ENCODE data around the gene HOXB6. TPM values are rescaled to one million over a fixed set of nuclear protein-coding genes. Genes with fewer than 3 reads are reported as not detected.

HOXB6 gene
- polyA plus RNA-seq, 1 donor = 9.8 TPM

- DNase-seq = no peak
- Histone ChIP-seq H3K27ac (ENCODE audit: low read length) (peak overlapping the region; percentile 3), H3K27me3 (ENCODE audit: control insufficient read depth, insufficient read depth, low read length) (peaks cover 98% of the 10 kb centered on the region), H3K36me3 (ENCODE audit: control insufficient read depth, insufficient read depth, low read length) (no peaks in the 10 kb centered on the region), H3K4me3 (ENCODE audit: low read length) (peak overlapping the region; percentile 38), H3K4me1 (ENCODE audit: control insufficient read depth, insufficient read depth, low read length) (peaks cover 41% of the 10 kb centered on the region), H3K9me3 (ENCODE audit: control insufficient read depth, low read depth, low read length) (peaks cover 39% of the 10 kb centered on the region)
- WGBS (ENCODE audit: insufficient coverage, low lambda C conversion rate) = 3% methylated on average over 2 of the region's 55 CpGs
These were observed 9.3 kb upstream of the HOXB6 start for GRCh38 chr17:48613862-48614694.

DNA sequence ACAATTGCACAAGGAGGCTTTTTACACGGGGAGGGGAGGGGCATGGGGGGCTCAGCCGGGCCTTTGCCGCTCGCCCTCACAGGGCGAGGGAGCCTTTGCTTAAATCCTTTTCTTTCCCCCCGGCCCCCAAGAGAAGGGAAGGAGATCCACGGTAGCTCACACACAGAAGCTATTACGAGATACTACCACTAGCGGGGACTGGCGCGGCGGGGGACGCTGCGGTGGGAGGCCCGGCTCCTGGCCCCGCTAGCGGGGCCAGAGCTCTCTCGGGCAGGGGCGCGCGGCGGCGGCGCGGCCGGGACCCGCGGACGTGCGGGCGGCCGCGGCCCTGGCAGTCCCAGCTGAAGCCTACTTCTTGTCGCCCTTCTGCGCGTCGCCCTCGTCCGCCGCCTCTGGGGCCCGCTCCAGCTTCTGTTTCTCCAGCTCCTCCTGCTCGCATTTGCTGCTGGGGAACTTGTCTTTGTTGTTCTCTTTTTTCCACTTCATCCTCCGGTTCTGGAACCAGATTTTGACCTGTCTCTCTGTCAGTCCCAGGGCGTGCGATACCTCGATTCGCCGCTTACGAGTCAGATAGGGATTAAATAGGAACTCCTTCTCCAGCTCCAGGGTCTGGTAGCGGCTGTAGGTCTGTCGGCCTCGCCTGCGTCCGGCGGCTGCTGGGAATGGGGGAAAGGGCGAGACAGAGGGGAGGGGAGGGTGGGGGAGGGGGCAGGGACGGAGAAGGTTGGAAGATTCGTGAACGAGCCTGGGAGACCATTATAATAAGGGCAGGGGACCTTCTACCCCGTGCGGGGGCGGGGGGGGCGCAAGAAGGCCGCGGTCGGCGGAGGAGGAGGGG is 8.3 kb upstream of the HOXB6 start:
- H3K9me3 ChIP-seq (ENCODE audit: control insufficient read depth, low read depth, low read length) = peaks cover 38% of the 10 kb centered on the region
- H3K36me3 ChIP-seq (ENCODE audit: control insufficient read depth, insufficient read depth, low read length) = no peaks in the 10 kb centered on the region
- H3K27ac ChIP-seq (ENCODE audit: low read length) = peak overlapping the region; percentile 53
- 0% methylated on average over 1 of the region's 67 CpGs for WGBS (ENCODE audit: insufficient coverage, low lambda C conversion rate)
- H3K27me3 ChIP-seq (ENCODE audit: control insufficient read depth, insufficient read depth, low read length) = peaks cover 98% of the 10 kb centered on the region
- peak overlapping the region; percentile 38 for H3K4me3 ChIP-seq (ENCODE audit: low read length)
- peaks cover 33% of the 10 kb centered on the region for H3K4me1 ChIP-seq (ENCODE audit: control insufficient read depth, insufficient read depth, low read length)
- no peak for DNase-seq

DNA sequence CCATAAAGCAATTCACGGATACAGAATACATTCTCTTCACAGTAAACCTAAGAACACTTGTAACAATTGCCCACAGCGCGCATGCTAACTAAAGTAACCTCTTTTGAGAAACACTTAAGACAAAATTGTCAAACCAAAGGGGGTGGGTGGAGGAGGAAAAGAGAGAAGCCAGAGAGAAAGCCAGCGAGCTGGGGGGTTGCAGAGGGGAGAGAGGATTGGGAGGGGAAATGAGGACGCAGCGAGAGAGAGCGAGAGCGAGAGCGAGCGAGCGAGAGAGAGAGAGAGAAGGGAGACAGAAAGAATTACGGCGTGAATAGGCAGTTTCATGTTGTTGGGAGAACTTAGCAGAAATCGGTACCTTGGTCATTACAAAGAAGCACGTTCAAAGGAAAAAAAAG is 7.7 kb upstream of the HOXB6 start:
- H3K4me3 ChIP-seq (ENCODE audit: low read length) = peak overlapping the region; percentile 5
- H3K9me3 ChIP-seq (ENCODE audit: control insufficient read depth, low read depth, low read length) = peaks cover 32% of the 10 kb centered on the region
- 0% methylated on average over 10 of the region's 15 CpGs for WGBS (ENCODE audit: insufficient coverage, low lambda C conversion rate)
- H3K27ac ChIP-seq (ENCODE audit: low read length) = peak overlapping the region; percentile 32
- H3K27me3 ChIP-seq (ENCODE audit: control insufficient read depth, insufficient read depth, low read length) = peaks cover 97% of the 10 kb centered on the region
- peaks cover 27% of the 10 kb centered on the region for H3K4me1 ChIP-seq (ENCODE audit: control insufficient read depth, insufficient read depth, low read length)
- DNase-seq = no peak
- no peaks in the 10 kb centered on the region for H3K36me3 ChIP-seq (ENCODE audit: control insufficient read depth, insufficient read depth, low read length)

DNA sequence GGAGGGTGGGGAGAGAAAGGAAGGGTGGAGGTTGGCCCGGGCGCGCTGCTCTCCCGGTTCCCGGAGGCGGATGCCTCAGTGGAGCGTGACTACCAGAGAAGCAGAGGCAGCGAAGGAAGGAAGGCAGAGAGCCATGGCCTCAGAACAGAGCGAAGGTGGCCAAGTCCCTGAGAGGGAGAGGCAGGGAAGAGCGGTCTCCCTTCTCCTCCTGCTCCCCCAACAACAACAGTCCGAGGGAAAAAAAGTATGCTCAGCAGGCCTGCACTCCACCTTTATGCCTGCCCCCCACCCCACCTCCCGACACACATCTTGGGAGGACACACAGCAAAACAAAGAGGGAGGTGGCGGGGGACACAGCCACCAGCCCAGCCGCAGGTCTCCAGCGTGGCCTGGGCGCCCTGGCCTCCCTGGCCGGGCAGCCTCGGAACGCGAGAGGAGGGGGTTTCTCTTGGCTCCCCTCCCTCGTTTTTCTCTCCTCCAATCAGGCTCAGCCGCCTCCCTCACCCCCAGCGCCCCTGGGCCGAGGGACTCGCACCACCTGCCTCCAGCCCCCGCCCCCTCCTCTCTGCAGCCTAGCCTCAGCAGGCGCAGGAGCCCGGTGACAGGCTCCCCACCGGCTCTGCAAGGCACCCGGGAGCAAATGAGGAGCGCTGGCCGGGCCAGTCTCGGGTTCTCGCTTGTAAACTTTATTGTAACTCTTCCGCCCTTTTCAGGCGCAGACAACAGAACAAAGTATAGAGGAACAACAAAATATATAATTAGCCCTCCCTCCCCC is 7.1 kb upstream of the HOXB6 start:
- WGBS (ENCODE audit: insufficient coverage, low lambda C conversion rate) = no CpG with 5 or more reads among the region's 36 CpGs
- H3K4me1 ChIP-seq (ENCODE audit: control insufficient read depth, insufficient read depth, low read length) = peaks cover 26% of the 10 kb centered on the region
- H3K27me3 ChIP-seq (ENCODE audit: control insufficient read depth, insufficient read depth, low read length) = peaks cover 97% of the 10 kb centered on the region
- peaks cover 32% of the 10 kb centered on the region for H3K9me3 ChIP-seq (ENCODE audit: control insufficient read depth, low read depth, low read length)
- H3K4me3 ChIP-seq (ENCODE audit: low read length) = peak overlapping the region; percentile 61
- peak overlapping the region; percentile 86 for H3K27ac ChIP-seq (ENCODE audit: low read length)
- no peak for DNase-seq
- H3K36me3 ChIP-seq (ENCODE audit: control insufficient read depth, insufficient read depth, low read length) = no peaks in the 10 kb centered on the region

DNA sequence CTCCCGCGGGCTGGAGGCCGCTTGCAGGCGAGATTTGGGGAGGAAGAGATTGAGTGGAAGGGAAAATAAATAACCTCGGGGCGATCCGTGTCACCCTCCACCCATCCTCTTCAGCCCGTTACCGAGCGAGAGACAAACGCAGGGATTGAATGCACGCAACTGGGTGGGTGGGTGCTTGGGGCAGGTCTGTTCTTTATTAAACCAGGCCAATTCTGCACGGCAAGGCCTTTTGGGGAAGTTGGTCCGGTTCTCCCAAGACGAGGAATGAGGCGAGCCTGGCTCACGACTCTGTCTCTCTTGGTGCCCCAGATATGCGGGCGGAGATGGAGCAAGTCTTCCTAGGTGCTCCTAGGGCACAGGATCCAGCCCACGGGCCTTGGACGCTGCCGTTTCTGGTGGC is 6.4 kb upstream of the HOXB6 start:
- no peak for DNase-seq

GRCh38 chr17:48610282-48611211 is 5.8 kb upstream of the HOXB6 start, which contains the start of gene HOXB7:
TSS of gene HOXB7 (minus strand) at chr17:48611017. CDS start at chr17:48610918, 99 bp downstream.
- Histone ChIP-seq H3K36me3 (ENCODE audit: control insufficient read depth, insufficient read depth, low read length) (no peaks in the 10 kb centered on the region), H3K4me3 (ENCODE audit: low read length) (peak within 1 kb of the TSS; percentile 61), H3K4me1 (ENCODE audit: control insufficient read depth, insufficient read depth, low read length) (peaks cover 26% of the 10 kb centered on the region), H3K27ac (ENCODE audit: low read length) (peak within 1 kb of the TSS; percentile 86), H3K27me3 (ENCODE audit: control insufficient read depth, insufficient read depth, low read length) (peaks cover 97% of the 10 kb centered on the region), H3K9me3 (ENCODE audit: control insufficient read depth, low read depth, low read length) (peaks cover 35% of the 10 kb centered on the region)
- WGBS (ENCODE audit: insufficient coverage, low lambda C conversion rate) = 0% methylated on average over 1 of the region's 79 CpGs
- peak in 1 of 2 donors; percentile 54 for DNase-seq

More for the DNA sequence above, 6.4 kb upstream of the HOXB6 start:
- Histone ChIP-seq H3K9me3 (ENCODE audit: control insufficient read depth, low read depth, low read length) (peaks cover 32% of the 10 kb centered on the region), H3K27ac (ENCODE audit: low read length) (peak overlapping the region; percentile 86), H3K27me3 (ENCODE audit: control insufficient read depth, insufficient read depth, low read length) (peaks cover 97% of the 10 kb centered on the region), H3K4me1 (ENCODE audit: control insufficient read depth, insufficient read depth, low read length) (peaks cover 26% of the 10 kb centered on the region), H3K4me3 (ENCODE audit: low read length) (peak overlapping the region; percentile 61), H3K36me3 (ENCODE audit: control insufficient read depth, insufficient read depth, low read length) (no peaks in the 10 kb centered on the region)
- 7% methylated on average over 4 of the region's 22 CpGs for WGBS (ENCODE audit: insufficient coverage, low lambda C conversion rate)

GRCh38 chr17:48609759-48610281 is 5.0 kb upstream of the HOXB6 start:
- DNase-seq = no peak
- WGBS (ENCODE audit: insufficient coverage, low lambda C conversion rate) = no CpG with 5 or more reads among the region's 15 CpGs

GRCh38 chr17:48609033-48609432 is 4.2 kb upstream of the HOXB6 start:
- Histone ChIP-seq H3K27ac (ENCODE audit: low read length) (peak overlapping the region; percentile 86), H3K4me3 (ENCODE audit: low read length) (no peak overlapping the region)

More at GRCh38 chr17:48609759-48610281, 5.0 kb upstream of the HOXB6 start:
- peak overlapping the region; percentile 86 for H3K27ac ChIP-seq (ENCODE audit: low read length)
- H3K36me3 ChIP-seq (ENCODE audit: control insufficient read depth, insufficient read depth, low read length) = no peaks in the 10 kb centered on the region
- peaks cover 30% of the 10 kb centered on the region for H3K9me3 ChIP-seq (ENCODE audit: control insufficient read depth, low read depth, low read length)
- H3K4me3 ChIP-seq (ENCODE audit: low read length) = peak overlapping the region; percentile 61
- H3K27me3 ChIP-seq (ENCODE audit: control insufficient read depth, insufficient read depth, low read length) = peaks cover 97% of the 10 kb centered on the region
- H3K4me1 ChIP-seq (ENCODE audit: control insufficient read depth, insufficient read depth, low read length) = peaks cover 29% of the 10 kb centered on the region

GRCh38 chr17:48608494-48608834 is 3.7 kb upstream of the HOXB6 start:
- peaks cover 97% of the 10 kb centered on the region for H3K27me3 ChIP-seq (ENCODE audit: control insufficient read depth, insufficient read depth, low read length)
- H3K27ac ChIP-seq (ENCODE audit: low read length) = no peak overlapping the region
- no CpG with 5 or more reads among the region's 1 CpG for WGBS (ENCODE audit: insufficient coverage, low lambda C conversion rate)
- H3K36me3 ChIP-seq (ENCODE audit: control insufficient read depth, insufficient read depth, low read length) = no peaks in the 10 kb centered on the region
- DNase-seq = no peak
- no peak overlapping the region for H3K4me3 ChIP-seq (ENCODE audit: low read length)
- H3K4me1 ChIP-seq (ENCODE audit: control insufficient read depth, insufficient read depth, low read length) = peaks cover 26% of the 10 kb centered on the region
- peaks cover 26% of the 10 kb centered on the region for H3K9me3 ChIP-seq (ENCODE audit: control insufficient read depth, low read depth, low read length)

More at GRCh38 chr17:48609033-48609432, 4.2 kb upstream of the HOXB6 start:
- Histone ChIP-seq H3K36me3 (ENCODE audit: control insufficient read depth, insufficient read depth, low read length) (no peaks in the 10 kb centered on the region), H3K27me3 (ENCODE audit: control insufficient read depth, insufficient read depth, low read length) (peaks cover 97% of the 10 kb centered on the region), H3K4me1 (ENCODE audit: control insufficient read depth, insufficient read depth, low read length) (peaks cover 29% of the 10 kb centered on the region), H3K9me3 (ENCODE audit: control insufficient read depth, low read depth, low read length) (peaks cover 24% of the 10 kb centered on the region)
- DNase-seq = no peak

All from large intestine (tissue), 3 donors.